Prostate gland (tissue), 2 donors: ENCODE data around the gene NDUFA8. TPM values are rescaled to one million over a fixed set of nuclear protein-coding genes. Genes with fewer than 3 reads are reported as not detected.

Experiments used
- DNase-seq: peaks from one replicate; pipeline ENCODE4 v3.0.0-alpha.2; 2019; ENCODE audit warnings: low spot score
- H3K27ac ChIP-seq, 2 donors: fragments of 200-600 bp; sonication (generic); 2 replicates each; pipeline ENCODE4 v1.5.1; 2017 to 2019
- H3K27me3 ChIP-seq: fragments of 200-600 bp; sonication (generic); replicated peaks from 2 replicates; pipeline ENCODE4 v1.5.1; 2019; ENCODE audit not compliant: insufficient read depth
- H3K36me3 ChIP-seq, 2 donors: fragments of 200-600 bp; sonication (generic); 1 replicate in 1 of 2; 2 replicates in 1 of 2; pipeline versions ENCODE4 v1.5.1 to v1.8.1; 2017 to 2019
- H3K4me1 ChIP-seq: fragments of 200-600 bp; sonication (generic); replicated peaks from 2 replicates; pipeline ENCODE4 v1.5.1; 2019
- H3K4me3 ChIP-seq, 2 donors: fragments of 200-600 bp; sonication (generic); 2 replicates each; pipeline ENCODE4 v1.5.1; 2017 to 2019
- H3K9me3 ChIP-seq: fragments of 200-600 bp; sonication (generic); 2 replicates; pipeline ENCODE4 v1.5.1; 2017
- CTCF ChIP-seq, 4 experiments: fragments of 200-600 bp in 2 of 4; fragments of 450-650 bp in 2 of 4; sonication (generic) in 2 of 4; IDR thresholded peaks; 1 replicate in 3 of 4; 2 replicates in 1 of 4; pipeline ENCODE4 v1.5.1; 2016 to 2019; ENCODE audit warnings: antibody characterized with exemption in 4 of 4, mild to moderate bottlenecking in 2 of 4, moderate library complexity in 2 of 4
- POLR2A ChIP-seq: fragments of 450-650 bp; IDR thresholded peaks from one replicate; pipeline ENCODE4 v1.6.1; 2016; ENCODE audit warnings: antibody characterized with exemption, mild to moderate bottlenecking
- POLR2AphosphoS5 ChIP-seq: sonication (generic); formaldehyde crosslinking; IDR thresholded peaks from one replicate; pipeline ENCODE4 v1.6.1; 2017; ENCODE audit warnings: antibody characterized with exemption
- WGBS: methylation state at CpG from one replicate; pipeline ENCODE4 v1.1.5; 2018; 5-methylcytosine and 5-hydroxymethylcytosine counted together
- intact Hi-C: fragments of 100-400 bp; cut with DNase I; formaldehyde crosslinking; loops from one replicate; pipeline ENCODE4 v1.14.2; 2022
- total RNA-seq, 2 donors: library from RNA; depleted of rRNA; stranded (reverse); fragments of >200 nt; gene quantifications; one replicate each; pipeline ENCODE4 v1.1.0, GENCODE V29; 2016

NDUFA8 gene
- total RNA-seq, 2 donors from 2014 or later: 60.7 to 69.6 TPM

GRCh38 chr9:122192261-122192875, 32.8 kb upstream of the NDUFA8 start:
- intact Hi-C loops: no loop called here
- WGBS: 88% methylated on average over 5 of the region's 5 CpGs
- Histone ChIP-seq H3K4me1 (no peaks in the 10 kb centered on the region), H3K27ac (no peak overlapping the region), H3K4me3 (no peak overlapping the region), H3K27me3 (no peaks in the 10 kb centered on the region), H3K9me3 (no peaks in the 10 kb centered on the region), H3K36me3 (no peaks in the 10 kb centered on the region)
- TF ChIP-seq CTCF (IDR thresholded peaks at IDR 0.05): no peak
- no peak for TF ChIP-seq POLR2AphosphoS5
- no peak for TF ChIP-seq POLR2A
- DNase-seq: no peak

- Histone ChIP-seq H3K36me3 (no peaks in the 10 kb centered on the region), H3K9me3 (no peaks in the 10 kb centered on the region), H3K27ac (no peak overlapping the region), H3K4me1 (no peaks in the 10 kb centered on the region), H3K4me3 (no peak overlapping the region), H3K27me3 (no peaks in the 10 kb centered on the region)
- intact Hi-C loops: no loop called here
- DNase-seq: no peak
- WGBS: 55% methylated on average over 11 of the region's 11 CpGs
- TF ChIP-seq POLR2AphosphoS5 (no peak), POLR2A (no peak), CTCF (IDR thresholded peaks at IDR 0.05) (no peak)
Measured at GRCh38 chr9:122191584-122191983, 32.0 kb upstream of the NDUFA8 start.

GRCh38 chr9:122190597-122191381, 31.2 kb upstream of the NDUFA8 start:
- WGBS: 76% methylated on average over 11 of the region's 12 CpGs
- Histone ChIP-seq H3K4me3 (no peak overlapping the region), H3K27me3 (no peaks in the 10 kb centered on the region), H3K36me3 (no peaks in the 10 kb centered on the region), H3K9me3 (no peaks in the 10 kb centered on the region), H3K27ac (no peak overlapping the region), H3K4me1 (no peaks in the 10 kb centered on the region)
- no peak for DNase-seq
- TF ChIP-seq CTCF (IDR thresholded peaks at IDR 0.05) (no peak), POLR2A (no peak), POLR2AphosphoS5 (no peak)
- intact Hi-C loops: no loop called here

- H3K36me3 ChIP-seq: no peaks in the 10 kb centered on the region
- H3K4me3 ChIP-seq: no peak overlapping the region
- DNase-seq: no peak
- H3K27me3 ChIP-seq: no peaks in the 10 kb centered on the region
- H3K27ac ChIP-seq: no peak overlapping the region
- H3K4me1 ChIP-seq: no peaks in the 10 kb centered on the region
- intact Hi-C loops: no loop called here
- WGBS: 90% methylated on average over 6 of the region's 6 CpGs
- TF ChIP-seq CTCF (IDR thresholded peaks at IDR 0.05) (no peak), POLR2A (no peak), POLR2AphosphoS5 (no peak)
- H3K9me3 ChIP-seq: no peaks in the 10 kb centered on the region
Measured at GRCh38 chr9:122188369-122188768, 28.8 kb upstream of the NDUFA8 start.
